ENCODE results near the gene NCAPH2.

Gene NCAPH2

GRCh38 chr22:50463188-50463900 is 44.7 kb upstream of the NCAPH2 start:
- DNase-seq (ENCODE audit: low read depth) = no peak
- TF ChIP-seq, protein P1, sequence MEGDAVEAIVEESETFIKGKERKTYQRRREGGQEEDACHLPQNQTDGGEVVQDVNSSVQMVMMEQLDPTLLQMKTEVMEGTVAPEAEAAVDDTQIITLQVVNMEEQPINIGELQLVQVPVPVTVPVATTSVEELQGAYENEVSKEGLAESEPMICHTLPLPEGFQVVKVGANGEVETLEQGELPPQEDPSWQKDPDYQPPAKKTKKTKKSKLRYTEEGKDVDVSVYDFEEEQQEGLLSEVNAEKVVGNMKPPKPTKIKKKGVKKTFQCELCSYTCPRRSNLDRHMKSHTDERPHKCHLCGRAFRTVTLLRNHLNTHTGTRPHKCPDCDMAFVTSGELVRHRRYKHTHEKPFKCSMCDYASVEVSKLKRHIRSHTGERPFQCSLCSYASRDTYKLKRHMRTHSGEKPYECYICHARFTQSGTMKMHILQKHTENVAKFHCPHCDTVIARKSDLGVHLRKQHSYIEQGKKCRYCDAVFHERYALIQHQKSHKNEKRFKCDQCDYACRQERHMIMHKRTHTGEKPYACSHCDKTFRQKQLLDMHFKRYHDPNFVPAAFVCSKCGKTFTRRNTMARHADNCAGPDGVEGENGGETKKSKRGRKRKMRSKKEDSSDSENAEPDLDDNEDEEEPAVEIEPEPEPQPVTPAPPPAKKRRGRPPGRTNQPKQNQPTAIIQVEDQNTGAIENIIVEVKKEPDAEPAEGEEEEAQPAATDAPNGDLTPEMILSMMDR (IDR thresholded peaks at IDR 0.05; ENCODE audit: insufficient read depth, low read depth, low read length, missing control alignments) = no peak
- H3K4me3 ChIP-seq (ENCODE audit: low read depth, low read length) = no peak overlapping the region

DNA sequence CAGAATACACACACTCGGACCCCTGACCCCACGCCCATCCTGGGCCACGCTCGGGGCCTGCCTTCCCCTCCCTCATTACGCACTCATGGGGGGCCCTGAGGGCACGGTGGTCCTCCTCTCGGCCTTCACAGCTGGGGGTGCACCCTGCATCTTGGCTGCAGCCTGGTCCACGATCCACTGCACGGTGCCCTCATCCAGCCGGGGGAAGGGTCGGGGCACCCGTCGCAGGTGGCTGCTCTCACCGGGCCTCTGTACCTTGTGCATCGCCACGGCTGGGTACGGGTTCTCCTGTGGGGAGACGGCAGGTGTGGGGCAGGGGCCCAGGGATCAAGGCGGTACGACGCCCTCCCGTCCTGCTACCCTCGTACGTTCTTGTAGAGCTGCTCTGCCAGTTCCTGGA is 43.6 kb upstream of the NCAPH2 start:
- TF ChIP-seq, protein P1 (IDR thresholded peaks at IDR 0.05; ENCODE audit: insufficient read depth, low read depth, low read length, missing control alignments) = no peak
- DNase-seq (ENCODE audit: low read depth) = no peak
- H3K4me3 ChIP-seq (ENCODE audit: low read depth, low read length) = no peak overlapping the region

DNA sequence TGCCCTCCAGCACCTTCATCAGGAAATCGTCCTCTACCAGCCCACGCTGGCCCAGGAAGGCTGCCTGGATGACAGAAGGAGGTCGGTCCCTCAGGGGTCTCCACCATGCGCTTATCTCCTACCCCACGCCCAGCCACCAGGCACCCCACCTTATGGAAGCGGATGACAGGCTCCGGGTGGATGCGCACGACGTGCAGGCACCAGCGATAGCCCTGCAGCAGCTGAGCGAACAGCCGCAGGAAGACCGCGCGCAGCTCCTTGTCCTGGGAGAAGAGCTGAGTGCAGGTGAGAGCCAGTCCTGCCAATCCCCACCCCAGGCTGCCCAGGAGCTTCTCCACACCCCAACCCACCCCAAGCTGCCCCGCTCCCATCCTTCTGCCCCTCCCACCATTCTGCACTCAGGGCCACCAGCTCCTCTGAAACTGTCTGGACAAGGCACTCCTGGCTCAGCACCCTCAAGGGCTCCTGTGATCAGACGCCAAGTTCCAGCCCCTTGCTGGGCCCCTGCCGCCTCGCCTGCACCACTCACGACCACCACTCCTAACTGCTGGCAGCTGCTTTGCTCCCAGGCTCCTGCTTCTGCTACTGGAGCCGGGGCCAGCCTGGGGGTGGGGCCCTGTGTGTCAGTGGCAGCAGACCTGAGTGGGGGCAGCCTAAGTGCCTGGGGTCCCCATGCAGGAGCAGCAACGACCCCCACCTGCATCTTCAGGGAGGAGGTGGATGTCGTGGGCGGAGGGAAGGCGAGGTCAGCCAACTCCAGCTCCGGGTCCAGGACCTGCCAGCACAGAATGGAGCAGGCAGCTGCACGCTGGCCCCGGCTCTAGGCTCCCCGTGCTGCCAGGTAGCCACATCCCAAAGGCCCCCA is 42.7 kb upstream of the NCAPH2 start:
- no peak overlapping the region for H3K4me3 ChIP-seq (ENCODE audit: low read depth, low read length)
- TF ChIP-seq, protein P1 (IDR thresholded peaks at IDR 0.05; ENCODE audit: insufficient read depth, low read depth, low read length, missing control alignments) = no peak
- no peak for DNase-seq (ENCODE audit: low read depth)

GRCh38 chr22:50467341-50467740 is 40.7 kb upstream of the NCAPH2 start:
- DNase-seq (ENCODE audit: low read depth) = no peak

GRCh38 chr22:50467773-50468440 is 40.1 kb upstream of the NCAPH2 start:
- TF ChIP-seq, protein P1 (IDR thresholded peaks at IDR 0.05; ENCODE audit: insufficient read depth, low read depth, low read length, missing control alignments) = no peak
- DNase-seq (ENCODE audit: low read depth) = no peak
- no peak overlapping the region for H3K4me3 ChIP-seq (ENCODE audit: low read depth, low read length)

More at GRCh38 chr22:50467341-50467740, 40.7 kb upstream of the NCAPH2 start:
- H3K4me3 ChIP-seq (ENCODE audit: low read depth, low read length) = no peak overlapping the region
- TF ChIP-seq, protein P1 (IDR thresholded peaks at IDR 0.05; ENCODE audit: insufficient read depth, low read depth, low read length, missing control alignments) = no peak

DNA sequence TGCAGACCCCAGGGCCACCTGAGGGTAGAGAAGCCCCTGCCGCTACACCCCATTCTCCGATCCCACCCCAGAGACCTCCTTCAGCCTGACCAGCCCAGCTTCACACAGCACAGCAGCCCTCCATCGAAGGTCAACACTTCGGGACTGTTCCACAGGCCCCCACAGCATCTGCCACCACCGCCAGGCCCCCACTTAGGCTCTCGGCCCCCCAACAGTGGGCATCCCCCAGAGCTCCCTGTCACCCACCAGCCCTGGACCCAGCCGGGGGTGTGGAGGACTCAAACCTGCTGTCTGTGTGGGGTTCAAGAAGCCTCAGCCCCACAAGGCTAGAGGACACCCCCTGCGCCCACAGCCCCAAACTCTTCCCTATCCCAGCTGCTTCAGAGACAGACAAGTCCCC is 39.4 kb upstream of the NCAPH2 start:
- no peak overlapping the region for H3K4me3 ChIP-seq (ENCODE audit: low read depth, low read length)
- TF ChIP-seq, protein P1 (IDR thresholded peaks at IDR 0.05; ENCODE audit: insufficient read depth, low read depth, low read length, missing control alignments) = no peak
- no peak for DNase-seq (ENCODE audit: low read depth)

Measured in GM12865 (cell line).